Raji (cell line): ENCODE data around the gene SAXO1.

ENCODE experiments used
- POLR2A ChIP-seq: IDR thresholded peaks from 2 replicates; pipeline ENCODE4 v1.6.1; 2011; ENCODE audit warnings: low read depth, low read length, control low read depth; ENCODE audit not compliant: insufficient read depth

The SAXO1 gene

DNA sequence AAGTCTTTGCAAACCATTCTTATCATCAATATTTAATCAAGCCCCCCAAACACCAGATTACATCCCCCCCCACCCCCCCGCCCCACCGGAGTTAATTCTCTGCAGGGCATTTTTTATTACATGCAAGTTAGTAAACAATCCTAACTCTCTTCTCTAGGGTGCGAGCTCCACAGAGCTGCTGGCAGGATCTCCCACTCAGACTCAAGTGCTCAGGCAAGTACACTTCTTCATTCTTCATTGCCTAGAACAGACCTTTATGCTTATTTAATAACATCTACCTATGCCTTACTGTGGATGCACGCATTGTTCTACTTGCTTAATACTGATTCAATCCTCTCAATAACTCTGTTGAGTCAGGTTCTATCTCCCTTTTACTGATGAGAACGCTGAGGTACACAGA, 9.9 kb downstream of the SAXO1 start:
- TF ChIP-seq POLR2A: no peak

DNA sequence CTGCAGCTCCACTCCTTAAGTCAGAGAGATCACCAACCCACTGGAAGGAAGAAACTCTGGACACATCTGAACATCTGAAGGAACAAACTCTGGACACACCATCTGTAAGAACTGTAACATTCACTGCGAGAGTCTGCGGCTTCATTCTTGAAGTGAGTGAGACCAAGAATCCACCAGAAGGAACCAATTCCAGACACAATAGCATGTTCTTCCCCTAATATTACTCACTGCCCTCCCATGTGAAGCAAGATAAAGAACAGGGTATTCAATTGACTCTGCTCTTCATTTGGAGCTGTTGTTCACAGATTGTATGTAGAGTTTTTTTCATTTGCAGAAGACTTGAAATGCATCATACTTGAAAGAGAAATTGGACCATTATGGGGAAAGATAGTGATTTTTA, 10.8 kb downstream of the SAXO1 start:
- TF ChIP-seq POLR2A: no peak

DNA sequence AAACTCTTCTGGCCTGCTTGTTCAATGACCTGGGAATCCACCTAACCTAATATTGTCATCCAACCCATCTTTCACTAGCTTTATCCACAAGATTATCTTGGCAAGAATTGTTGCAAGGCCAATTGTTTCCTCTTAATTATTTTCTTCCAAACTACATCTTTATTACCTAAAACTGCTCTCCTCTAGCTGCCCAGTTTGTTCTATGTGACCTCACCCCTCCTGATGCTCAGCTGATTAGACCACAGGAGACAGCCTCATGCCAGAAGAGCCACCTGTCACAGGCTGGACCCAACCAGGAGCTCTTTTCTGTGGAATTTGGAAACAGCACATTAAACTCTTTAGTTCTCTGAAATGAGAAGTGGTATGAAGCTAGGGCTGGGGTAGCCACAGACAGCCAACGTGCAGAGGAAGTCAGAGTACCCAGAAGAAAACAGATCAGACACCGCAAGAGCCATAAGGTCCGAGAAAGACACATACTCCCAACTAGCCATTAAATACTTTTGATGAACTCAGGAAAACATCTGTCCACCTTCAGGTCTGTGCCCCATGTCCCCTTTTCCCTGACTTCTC, 12.0 kb downstream of the SAXO1 start:
- TF ChIP-seq POLR2A: no peak

DNA sequence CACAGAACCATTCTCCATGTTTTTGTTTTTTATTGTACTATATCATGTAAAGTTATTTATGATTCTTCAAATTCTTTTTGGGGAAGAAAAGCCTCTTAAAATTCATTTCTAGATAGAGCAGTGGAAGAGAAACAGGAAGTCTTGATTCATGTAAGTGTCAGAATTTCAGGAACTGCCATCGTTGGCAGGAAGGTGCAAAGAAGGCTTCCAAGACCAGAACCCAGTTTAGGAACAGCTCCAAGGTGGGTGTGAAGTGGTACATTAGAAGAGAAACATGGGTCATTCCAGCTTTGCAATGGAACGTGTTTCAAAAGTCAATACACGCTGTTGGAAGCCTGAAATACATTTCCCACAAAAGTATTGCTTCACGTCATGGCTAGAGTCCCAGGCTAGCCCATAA, 14.8 kb downstream of the SAXO1 start:
- TF ChIP-seq POLR2A: no peak

DNA sequence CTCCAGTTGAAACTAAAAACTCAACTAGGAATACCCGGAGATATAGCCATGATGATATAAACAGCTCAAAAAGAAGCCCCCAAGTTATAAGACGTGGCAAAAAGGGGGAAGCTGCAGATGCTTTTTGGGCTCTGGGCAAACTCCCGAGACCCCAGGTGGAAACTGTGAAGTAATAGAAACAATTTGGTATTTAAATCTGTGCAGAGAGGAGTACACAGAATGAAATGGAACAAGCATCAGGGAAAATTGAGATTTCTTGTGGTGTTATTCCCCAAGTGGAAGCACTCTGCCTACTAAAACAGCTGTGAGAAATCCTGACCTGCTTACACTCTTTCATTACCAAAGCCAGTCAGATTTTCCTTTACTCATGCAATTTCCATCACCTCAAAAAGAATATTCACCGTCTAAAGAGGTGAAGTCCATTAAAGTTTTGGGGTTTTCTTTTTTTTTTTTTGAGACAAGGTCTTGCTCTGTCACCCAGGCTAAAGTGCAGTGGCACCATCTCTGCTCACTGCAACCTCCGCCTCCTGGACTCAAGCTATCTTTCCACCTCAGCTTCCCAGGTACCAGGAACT, 23.5 kb downstream of the SAXO1 start:
- TF ChIP-seq POLR2A: no peak

DNA sequence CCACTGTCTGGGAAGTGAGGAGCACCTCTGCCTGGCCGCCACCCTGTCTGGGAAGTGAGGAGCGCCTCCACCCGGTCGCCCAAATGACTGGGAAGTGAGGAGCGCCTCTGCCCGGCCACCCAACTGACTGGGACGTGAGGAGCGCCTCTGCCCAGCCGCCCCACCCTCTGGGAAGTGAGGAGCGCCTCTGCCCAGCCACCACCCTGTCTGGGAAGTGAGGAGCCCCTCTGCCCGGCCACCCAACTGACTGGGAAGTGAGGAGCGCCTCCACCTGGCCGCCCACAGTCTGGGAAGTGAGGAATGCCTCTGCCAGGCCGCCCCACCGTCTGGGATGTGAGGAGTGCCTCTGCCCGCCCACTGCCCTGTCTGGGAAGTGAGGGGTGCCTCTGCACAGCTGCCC, 32.9 kb downstream of the SAXO1 start:
- no peak for TF ChIP-seq POLR2A

DNA sequence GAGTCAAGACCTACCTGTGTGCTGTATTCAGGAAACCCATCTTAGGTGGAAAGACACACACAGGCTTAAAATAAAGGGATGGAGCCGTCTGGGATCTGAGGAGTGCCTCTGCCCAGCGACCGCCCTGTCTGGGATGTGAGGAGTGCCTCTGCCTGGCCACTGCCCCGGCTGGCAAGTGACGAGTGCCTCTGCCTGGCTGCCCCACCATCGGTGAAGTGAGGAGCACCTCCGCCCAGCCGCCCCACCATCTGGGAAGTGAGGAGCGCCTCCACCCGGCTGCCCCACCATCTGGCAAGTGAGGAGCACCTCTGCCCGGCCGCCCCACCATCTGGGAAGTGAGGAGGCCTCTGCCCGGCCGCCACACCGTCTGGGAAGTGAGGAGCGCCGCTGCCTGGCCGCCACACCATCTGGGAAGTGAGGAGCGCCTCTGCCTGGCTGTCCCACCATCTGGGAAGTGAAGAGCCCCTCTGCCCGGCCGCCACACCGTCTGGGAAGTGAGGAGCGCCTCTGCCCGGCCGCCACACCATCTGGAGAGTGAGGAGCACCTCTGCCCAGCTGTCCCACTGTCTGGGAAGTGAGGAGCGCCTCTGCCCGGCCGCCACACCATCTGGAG, 33.7 kb downstream of the SAXO1 start:
- no peak for TF ChIP-seq POLR2A

DNA sequence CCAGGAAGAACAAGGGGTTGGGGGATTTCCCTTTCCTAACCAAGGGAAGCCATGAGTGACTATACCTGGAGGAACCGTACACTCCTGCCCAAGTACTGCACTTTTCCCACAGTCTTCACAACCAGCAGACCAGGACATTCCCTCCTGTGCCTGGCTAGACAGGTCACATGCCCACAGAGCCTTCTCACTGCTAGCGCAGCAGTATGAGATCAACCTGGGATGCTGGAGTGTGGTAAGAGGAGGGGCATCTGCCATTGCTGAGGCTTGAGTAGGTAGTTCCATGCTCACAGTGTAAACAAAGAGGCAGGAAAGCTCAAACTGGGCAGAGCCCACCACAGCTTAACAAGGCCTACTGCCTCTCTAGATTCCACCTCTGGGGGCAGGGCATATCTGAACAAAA, 35.9 kb downstream of the SAXO1 start:
- no peak for TF ChIP-seq POLR2A

DNA sequence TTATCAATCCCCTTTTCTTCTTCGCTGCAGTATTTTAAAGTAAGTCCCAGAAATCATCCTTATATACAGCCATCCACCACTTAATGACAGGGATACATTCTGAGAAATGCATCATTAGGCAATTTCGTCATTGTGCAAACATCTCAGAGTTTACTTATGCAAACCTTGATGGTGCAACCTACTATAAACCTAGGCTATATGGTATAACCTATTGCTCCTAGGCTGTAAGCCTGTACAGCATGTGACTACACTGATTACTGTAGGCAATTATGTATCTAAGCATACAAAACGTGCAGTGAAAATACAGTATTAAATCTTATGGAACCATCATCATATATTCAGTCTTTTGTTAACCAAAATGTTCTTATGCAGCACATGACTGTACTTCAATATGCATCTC, 36.8 kb downstream of the SAXO1 start:
- no peak for TF ChIP-seq POLR2A

DNA sequence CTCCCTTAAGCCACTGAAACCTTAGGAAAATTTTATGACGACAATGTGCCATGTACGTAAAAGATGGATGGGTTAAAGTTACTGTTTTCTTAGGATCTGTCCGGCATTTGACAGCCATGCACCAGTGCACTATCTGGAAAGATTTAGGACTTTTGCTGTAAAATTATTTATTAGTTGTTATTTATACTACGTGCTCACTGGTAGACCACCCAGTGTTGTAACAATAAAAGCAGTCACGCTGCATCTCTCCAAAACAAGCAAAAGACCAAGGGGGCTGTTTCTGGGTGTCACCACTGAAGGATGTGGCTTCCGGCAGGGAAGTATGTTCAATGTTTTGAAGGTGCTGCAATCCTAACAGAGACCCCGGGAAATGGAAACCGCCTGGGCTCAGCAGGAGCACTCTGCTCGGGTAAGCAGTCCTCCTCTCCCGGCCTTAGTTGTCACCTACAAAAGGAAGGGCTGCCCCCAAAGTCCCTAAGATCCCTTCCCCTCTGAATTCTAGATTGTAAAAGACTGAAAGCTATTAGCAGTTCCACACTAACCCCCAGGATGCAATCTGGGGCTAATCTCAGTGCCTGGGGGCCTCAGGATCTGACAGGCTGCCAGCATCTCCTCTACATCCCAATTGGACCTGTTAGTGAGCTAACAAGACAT, 38.6 kb downstream of the SAXO1 start:
- TF ChIP-seq POLR2A: no peak

DNA sequence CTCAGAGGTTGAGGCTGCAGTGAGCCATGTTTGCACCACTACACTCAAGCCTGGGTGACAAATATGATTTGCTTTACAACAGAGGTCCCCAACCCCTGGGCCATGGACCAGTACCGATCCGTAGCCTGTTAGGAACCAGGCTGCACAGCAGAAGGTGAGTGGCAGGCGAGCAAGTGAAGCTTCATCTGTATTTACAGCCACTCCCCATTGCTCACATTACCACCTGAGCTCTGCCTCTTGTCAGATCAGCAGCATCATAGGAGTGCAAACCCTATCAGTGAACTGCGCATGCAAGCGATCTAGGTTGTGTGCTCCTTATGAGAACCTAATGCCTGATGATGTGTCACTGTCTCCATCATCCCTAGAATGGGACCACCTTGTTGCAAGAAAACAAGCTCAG, 42.5 kb downstream of the SAXO1 start:
- no peak for TF ChIP-seq POLR2A

DNA sequence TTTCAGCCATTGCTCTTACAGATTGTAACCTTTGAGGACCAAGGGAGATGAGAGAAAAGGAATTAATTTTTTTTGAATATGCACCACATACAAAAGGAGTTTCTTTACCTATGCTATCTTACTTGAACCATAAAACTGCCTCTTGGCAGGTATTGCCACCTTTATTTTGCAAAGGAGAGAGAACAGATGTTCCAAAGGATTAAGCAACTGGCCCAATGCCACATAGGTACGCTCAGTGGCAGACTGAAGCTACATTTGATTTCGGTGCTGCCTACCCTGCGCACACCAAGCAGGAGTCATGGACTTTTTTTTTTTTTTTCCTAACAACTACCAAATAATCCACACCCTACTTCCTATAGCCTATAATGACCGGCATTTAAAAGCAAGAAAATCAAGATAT, 43.1 kb downstream of the SAXO1 start:
- no peak for TF ChIP-seq POLR2A

DNA sequence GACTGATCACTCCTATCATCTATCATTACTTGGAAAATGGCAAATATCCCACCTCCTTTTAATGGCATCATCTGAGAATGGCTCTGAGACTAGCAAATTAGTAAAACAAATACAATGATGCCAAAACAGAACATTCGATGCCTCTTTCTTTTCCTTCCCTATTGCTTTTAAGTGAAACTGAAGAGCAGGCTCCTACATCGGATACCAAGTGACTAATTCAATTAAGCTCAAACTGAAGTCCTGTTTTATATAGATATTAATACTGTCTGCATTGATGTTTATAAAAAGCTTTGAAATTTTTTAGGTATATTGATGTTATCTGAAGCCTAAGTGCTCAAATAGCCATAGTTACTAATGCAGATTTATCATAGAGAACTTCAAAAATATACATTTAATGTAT, 43.9 kb downstream of the SAXO1 start:
- TF ChIP-seq POLR2A: no peak

DNA sequence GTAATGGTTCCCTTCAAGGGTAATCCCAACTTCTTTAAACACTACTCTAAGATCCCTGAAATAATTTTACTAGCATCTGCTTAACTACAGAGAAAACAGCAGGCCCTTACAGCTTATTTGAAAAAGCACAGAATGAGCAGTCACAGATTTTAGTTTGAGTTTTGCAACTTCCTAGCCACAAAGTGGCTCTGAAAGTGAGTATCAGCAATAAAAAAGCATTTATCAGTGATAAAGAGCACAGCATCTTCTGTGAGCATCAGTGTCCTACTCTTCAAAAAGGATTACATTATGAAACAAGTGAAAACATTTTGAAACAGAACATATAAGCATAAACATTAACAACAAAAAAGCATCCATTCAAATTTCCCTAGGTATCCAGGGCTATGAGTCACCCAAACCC, 45.0 kb downstream of the SAXO1 start:
- no peak for TF ChIP-seq POLR2A

DNA sequence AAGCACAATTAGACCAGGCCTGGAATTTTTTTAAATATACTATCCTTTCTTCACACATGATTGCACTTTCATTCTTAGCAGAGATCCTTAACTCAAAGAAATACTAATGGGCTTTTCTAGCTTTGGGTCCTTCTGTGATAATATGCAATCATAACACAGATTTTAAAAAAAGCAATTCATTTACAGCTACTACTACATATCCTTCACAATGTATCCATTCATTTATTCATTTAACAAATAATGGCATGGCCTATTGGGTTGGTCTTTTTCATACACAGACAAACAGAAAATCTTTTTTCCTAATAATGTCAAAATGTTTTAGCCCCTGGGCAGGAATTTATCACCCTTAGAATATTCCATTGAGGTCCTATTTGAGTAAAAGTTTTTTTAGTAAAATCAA, 47.0 kb downstream of the SAXO1 start:
- TF ChIP-seq POLR2A: no peak

DNA sequence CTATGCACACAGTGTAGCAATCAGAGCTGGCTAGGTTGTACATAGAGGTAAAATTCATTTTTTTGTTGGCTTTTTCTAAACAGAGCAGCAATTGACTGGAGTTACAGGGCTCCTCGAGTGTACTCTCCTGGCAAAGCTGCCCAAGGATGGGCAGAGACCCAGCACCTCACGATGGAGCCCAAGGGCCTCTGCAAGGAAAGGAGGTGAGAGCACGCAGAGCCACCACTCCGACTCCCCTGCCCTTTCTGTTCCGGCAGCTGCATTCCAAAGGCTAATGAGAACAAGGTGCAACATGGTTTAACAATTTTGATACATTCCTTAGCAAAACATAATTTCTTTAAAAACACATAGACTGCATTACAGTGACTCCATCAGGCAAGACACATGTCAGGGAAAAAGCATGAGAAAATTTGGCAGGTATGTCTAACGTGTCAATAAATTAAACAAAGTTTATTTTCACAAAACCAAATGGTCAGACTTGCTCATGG, 47.5 kb downstream of the SAXO1 start:
- TF ChIP-seq POLR2A: no peak
